ENCODE results near the gene TLCD2.
"Not testable (repeated sequence)": the region's sequence is repeated elsewhere in the genome, so short reads cannot be mapped to it uniquely, and the experiment has no call there.

The TLCD2 gene

DNA sequence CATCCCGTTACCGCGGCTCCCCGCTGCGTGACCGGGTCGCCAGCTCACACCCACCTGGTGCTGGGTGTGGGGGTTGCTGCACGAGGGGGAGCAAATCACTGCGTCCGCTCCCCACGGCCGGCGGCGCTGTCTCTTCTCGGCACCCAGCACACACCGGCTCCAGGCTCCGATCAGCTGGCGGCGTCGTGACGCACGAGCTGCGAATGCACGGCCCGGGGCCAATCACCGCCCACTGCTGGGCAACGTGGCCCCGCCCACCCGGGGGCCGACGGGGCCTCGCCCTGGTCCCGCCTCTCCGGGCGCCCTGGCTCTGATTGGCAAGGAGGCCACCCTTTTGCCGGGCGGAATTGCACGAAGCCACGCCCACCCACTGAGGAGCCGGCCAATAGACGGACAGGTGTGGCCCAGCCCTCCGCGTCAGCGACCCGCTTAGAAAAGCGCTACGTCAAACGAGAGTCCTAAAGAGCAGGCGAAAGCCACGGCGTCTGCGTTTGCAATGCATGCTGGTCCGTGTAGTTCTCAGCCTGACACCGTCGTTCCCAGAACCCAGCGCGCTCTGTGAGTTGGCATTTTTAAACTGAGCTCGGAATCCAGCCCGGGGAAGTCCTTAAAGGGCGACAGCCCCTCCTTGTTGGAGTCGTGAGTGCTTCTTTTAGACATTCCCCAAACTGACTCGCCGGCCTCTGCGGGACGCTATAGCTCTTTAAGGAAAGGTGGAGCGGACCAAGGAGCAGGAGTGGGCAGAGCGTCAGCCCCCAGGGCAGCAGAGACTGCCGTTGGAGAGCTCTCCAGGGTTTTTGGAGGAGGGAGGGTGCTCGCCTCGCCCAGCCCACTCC, 6.1 kb upstream of the TLCD2 start:
- DNase-seq (ENCODE audit: low read depth): peak; percentile 100

DNA sequence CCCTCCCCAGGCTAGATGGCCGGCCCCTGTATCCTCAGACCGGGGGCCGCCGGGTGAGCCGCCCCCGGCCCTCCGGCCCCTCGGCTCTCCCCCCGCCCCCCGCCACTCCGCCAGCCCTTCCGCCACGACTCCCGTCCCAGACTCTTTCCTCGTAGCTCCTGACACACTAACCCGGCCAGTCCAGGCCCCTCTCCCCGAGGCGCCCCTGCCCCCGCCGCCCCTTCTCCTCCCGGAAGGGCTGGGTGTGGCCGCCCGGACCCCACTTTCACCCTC, 5.6 kb upstream of the TLCD2 start:
- no peak for DNase-seq (ENCODE audit: low read depth)

DNA sequence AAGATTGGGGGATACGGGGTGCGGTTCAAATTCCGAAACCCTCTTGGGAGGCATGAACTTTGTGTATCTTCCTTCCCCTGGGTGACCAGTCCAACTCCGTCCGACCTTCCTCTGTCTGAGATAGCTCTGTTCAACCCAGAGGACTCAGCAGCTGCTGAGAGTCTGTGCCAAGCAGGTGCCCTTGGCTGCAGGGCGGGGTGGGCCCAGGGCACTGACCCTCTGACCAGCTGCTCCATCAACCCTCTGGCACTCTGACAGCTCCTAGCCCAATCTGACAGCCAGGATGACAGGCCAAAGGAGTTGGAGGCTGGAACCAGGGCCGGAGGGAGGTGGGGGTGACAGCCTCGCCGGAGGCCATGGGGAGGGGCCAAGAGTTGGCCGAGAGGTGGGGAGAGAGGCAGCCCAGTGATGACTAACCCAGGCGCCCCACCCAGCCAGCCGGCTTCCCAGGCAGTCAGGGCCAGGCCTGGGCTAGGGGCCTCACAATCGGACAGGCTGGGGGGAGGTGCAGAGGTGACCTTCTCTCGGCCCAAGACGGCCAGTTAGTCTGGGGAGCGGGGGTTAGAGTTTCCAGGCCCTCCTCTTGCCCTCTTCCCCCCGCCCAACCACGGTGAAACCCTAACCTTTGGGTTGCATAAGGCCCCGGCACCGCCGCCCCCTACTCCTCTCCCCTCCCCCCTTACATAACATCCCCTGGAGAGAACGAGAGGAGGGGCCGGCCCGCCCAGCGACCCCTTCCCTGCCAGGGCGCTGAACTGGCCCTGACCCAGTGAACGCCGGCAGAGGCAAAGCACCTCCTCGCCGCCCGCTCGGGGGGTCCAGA, 5.0 kb upstream of the TLCD2 start:
- no peak for DNase-seq (ENCODE audit: low read depth)

- peak; percentile 89 for DNase-seq (ENCODE audit: low read depth)
Measured at GRCh38 chr17:1714427-1714979, 4.3 kb upstream of the TLCD2 start.

DNA sequence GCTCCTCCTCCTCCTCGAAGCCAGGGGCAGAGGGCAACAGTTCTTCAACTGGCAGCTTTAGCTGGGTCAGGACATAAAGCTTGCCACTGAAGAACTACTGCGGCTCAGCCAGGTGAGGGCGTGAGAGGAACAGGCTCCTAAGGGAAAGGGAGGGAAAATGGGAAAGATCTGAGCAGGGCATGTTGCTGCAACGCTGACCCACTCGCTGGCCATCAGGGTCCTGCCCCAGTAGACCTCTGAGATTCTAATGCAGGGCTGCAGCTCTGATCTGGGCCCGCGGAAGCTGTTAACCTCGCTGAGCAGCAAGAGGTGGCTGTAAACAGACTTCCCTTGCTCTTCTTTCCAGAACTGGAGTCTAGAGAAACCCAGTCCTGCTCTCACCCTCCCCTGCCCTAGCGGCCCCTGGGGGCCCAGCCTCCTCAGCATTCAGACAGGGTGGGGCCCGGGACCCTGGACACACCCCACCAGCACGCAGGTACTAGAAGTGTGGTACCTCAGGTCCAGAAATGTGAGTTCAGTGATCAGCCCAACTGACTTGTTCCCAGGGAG, 3.8 kb upstream of the TLCD2 start:
- DNase-seq (ENCODE audit: low read depth): no peak

GRCh38 chr17:1713160-1713877, 3.1 kb upstream of the TLCD2 start:
- DNase-seq (ENCODE audit: low read depth): no peak

GRCh38 chr17:1712271-1712670, 2.1 kb upstream of the TLCD2 start:
- DNase-seq (ENCODE audit: low read depth): no peak

DNA sequence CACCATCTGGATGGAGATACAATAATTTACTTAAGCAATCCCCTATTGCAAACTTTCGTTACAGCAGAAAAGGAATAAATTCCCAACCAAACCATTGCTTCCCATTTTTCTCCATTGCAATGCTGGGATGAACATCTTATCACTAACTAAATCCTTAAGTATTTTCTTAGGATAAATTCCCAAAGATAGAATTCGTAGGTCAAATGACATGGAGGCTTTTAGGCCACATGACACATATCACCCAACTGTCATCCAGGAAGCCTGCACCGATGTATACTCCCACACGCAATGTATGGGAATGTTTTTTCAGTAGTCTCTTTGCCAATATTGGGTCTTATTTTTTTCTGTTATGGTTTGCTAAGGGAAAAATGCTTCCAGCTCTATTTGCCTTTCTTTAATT, 1.6 kb upstream of the TLCD2 start:
- DNase-seq (ENCODE audit: low read depth): no peak

GRCh38 chr17:1710807-1711553, 803 bp upstream of the TLCD2 start:
- no peak for DNase-seq (ENCODE audit: low read depth)

DNA sequence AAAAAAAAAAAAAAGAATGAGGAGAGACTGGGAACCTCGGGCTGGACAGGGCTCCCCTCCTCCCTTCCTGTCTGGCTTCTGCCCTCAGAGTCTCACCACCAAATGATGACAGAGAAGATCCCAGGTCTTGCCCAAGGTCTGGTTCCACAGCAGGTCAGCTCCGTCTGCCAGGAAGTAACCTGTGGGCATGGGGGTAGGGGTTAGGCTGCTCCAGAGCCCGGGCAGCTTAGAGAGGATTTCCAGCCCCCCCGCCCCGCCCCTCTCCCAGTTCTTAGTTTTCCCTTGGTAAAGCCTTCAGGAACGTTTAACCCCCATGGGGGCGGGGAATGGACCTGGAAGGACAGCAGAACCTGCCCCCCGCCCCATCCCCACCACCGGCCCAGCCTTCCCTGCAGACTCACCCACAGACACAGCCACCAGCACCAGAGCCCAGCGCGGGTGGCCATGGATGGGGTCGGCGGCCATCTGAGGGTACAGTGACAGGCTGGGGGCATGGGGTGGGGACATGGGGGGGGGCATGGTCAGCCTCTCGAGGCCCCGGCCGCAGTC, 700 bp downstream of the TLCD2 start:
- DNase-seq (ENCODE audit: low read depth): no peak

GRCh38 chr17:1708791-1709346, 1.3 kb downstream of the TLCD2 start:
- not testable (repeated sequence) for DNase-seq (ENCODE audit: low read depth)

DNA sequence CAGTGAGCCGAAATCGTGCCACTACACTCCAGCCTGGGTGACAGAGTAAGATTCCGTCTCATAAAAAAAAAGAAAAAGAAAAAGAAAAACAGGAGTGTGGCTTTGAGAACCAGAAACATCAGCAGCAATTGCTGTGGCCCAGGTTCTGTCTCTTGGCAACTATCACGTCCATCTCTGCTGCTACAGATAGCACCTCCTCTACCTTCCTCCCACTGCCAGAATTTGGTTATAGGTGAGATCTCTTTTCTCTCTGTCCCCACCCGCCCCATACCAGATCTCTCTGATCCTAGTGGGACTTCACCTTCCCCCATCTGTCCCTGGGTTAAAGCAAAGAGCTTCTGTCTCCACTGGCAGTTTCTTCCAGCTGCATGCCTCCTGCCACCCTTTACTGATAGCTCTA, 3.1 kb downstream of the TLCD2 start:
- DNase-seq (ENCODE audit: low read depth): no peak

DNA sequence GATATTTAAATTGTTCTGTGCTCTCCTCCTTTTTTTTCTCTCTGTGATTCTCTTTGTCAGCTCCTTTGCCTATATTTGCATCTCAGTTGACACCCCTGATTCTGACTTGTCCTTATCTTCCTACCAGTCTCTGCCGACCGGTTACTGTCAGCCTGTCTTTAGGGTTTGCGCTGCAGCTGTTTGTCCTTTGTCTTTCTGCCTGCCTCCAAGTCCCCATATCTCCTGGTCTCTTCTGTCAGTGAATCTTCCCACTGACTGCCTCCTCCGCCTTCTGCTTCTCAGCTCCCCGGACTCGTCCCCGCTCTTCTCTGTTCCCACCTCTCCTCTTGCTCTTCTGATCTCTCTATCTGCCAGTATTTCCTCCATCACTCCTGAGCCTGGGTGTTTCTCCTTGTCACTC, 5.2 kb downstream of the TLCD2 start:
- no peak for DNase-seq (ENCODE audit: low read depth)

- DNase-seq (ENCODE audit: low read depth): no peak
Measured at GRCh38 chr17:1703063-1703462, 7.1 kb downstream of the TLCD2 start.

GRCh38 chr17:1699891-1700290, 10.3 kb downstream of the TLCD2 start:
- not testable (repeated sequence) for DNase-seq (ENCODE audit: low read depth)

DNA sequence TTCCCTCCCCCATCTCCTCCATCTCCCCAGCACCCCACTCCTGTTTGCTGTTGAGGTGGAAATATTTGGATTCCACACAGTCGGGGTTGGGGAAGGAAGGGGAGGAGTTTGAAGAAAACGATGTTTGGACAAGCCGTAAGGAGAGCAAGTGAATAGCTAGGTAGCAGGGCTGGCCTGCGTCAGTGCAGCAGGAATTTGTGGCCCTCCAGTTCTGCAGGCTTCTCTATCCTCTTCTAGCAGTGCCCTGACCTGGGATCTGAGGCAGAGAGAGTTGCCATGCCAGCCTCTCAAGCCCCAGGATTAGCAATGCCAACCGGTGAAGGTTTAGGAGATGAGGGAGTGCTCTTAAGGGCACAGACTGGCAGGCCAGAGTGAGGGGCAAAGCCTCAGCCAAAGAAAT, 12.5 kb downstream of the TLCD2 start:
- no peak for DNase-seq (ENCODE audit: low read depth)

DNA sequence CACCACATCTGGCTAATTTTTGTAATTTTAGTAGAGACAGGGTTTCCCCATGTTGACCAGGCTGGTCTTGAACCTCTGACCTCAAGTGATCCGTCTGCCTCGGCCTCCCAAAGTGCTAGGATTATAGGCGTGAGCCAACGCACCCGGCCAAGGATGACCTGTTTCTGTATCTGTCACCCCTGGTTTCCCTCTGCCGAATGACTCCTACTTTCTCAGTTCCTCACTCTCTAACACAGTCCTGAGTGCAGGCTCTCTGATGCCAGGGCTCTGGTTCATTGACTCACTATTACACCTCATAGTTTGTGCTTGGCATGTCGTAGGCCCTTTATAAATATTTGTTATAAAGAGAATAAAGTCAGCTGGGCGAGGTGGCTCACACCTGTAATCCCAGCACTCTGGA, 14.8 kb downstream of the TLCD2 start:
- no peak for DNase-seq (ENCODE audit: low read depth)

DNA sequence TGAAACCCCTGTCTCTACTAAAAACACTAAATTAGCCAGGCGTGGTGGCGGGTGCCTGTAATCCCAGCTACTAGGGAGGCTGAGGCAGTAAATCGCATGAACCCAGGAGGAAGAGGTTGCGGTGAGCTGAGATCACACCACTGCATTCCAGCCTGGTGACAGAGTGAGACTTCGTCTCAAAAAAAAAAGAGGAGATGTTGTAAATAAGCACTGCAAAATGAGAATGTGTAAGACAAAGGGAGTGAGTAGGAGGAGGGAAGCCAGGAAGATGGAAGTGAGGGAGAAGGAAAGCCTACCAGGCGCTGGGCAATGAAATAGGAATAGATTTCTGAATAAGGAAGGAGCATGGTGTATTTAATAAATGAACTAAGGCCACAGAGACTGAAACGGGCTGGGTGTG, 16.8 kb downstream of the TLCD2 start:
- DNase-seq (ENCODE audit: low read depth): no peak

DNA sequence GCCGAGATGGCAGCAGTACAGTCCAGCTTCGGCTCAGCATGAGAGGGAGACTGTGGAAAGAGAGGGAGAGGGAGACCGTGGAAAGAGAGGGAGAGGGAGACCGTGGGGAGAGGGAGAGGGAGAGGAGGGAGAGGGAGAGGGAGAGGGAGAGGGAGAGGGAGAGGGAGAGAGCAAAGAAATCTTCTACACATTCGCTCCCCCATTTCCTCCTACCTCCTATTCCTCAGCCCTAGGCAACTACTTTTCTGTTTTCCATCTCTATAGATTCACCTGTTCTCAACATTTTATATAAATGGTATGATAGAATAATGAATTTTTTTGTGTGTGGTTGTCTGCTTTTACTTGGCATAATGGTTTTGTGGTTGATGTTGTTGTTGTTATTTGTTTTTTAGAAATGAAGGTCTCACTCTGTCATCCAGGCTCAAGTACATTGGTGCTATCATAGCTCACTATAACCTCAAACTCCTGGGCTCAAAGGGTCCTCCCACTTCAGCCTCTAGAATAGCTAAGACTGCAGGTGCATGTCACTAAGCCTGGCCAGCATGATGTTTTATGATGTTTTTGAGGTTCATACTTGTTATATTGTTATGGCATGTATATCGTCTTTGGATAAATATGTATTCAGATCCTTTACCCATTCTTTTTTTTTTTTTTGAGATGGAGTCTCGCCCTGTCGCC, 19.5 kb downstream of the TLCD2 start:
- no peak for DNase-seq (ENCODE audit: low read depth)

DNA sequence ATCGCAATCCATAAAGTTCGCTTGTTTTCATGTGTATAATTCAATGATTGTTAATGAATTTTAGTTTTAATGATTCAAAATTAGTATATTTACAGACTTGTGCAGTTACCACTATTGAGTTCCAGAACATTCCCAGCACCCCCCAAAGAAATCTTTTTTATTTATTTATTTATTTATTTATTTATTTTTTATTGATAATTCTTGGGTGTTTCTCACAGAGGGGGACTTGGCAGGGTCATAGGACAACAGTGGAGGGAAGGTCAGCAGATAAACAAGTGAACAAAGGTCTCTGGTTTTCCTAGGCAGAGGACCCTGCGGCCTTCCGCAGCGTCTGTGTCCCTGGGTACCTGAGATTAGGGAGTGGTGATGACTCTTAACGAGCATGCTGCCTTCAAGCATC, 21.8 kb downstream of the TLCD2 start:
- DNase-seq (ENCODE audit: low read depth): not testable (repeated sequence)

All from non-pigmented ciliary epithelial cell (primary cell).